ENCODE measurements around the gene SSBP3.

- TF ChIP-seq EZH2 (IDR thresholded peaks at IDR 0.05; ENCODE audit: low read length): no peak
- TF ChIP-seq, protein P1, sequence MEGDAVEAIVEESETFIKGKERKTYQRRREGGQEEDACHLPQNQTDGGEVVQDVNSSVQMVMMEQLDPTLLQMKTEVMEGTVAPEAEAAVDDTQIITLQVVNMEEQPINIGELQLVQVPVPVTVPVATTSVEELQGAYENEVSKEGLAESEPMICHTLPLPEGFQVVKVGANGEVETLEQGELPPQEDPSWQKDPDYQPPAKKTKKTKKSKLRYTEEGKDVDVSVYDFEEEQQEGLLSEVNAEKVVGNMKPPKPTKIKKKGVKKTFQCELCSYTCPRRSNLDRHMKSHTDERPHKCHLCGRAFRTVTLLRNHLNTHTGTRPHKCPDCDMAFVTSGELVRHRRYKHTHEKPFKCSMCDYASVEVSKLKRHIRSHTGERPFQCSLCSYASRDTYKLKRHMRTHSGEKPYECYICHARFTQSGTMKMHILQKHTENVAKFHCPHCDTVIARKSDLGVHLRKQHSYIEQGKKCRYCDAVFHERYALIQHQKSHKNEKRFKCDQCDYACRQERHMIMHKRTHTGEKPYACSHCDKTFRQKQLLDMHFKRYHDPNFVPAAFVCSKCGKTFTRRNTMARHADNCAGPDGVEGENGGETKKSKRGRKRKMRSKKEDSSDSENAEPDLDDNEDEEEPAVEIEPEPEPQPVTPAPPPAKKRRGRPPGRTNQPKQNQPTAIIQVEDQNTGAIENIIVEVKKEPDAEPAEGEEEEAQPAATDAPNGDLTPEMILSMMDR (optimal IDR thresholded peaks at IDR 0.05 in 1 of 3, IDR thresholded peaks at IDR 0.05 in 1 of 3, conservative IDR thresholded peaks at IDR 0.05 in 1 of 3; ENCODE audit: extremely low read depth in 1 of 3, insufficient read depth in 2 of 3, low read length in 3 of 3): no peak
Measured at GRCh38 chr1:54265126-54265525, 141.1 kb downstream of the SSBP3 start.
